Hematopoietic multipotent progenitor cell treated with erythropoietin and hydrocortisone succinate and interleukin-3 and kit ligand, for 8 days (in vitro differentiated cells): ENCODE measurements around the gene ERBB4.
A peak's percentile ranks its signal among the peaks of the same experiment; 100 is the strongest.
"Not testable (repeated sequence)": the region's sequence is repeated elsewhere in the genome, so short reads cannot be mapped to it uniquely, and the experiment has no call there.

Experiments
- DNase-seq: peaks from one replicate; pipeline ENCODE4 v3.0.0-alpha.2; 2015

Gene ERBB4

GRCh38 chr2:212193803-212194202, 344.8 kb downstream of the ERBB4 start:
- no peak for DNase-seq

GRCh38 chr2:212193056-212193455, 345.5 kb downstream of the ERBB4 start:
- no peak for DNase-seq

- not testable (repeated sequence) for DNase-seq
These were observed 347.2 kb downstream of the ERBB4 start for GRCh38 chr2:212191438-212191837.

GRCh38 chr2:212186166-212186565, 352.4 kb downstream of the ERBB4 start:
- no peak for DNase-seq

- no peak for DNase-seq
These were observed 357.0 kb downstream of the ERBB4 start for GRCh38 chr2:212181646-212182045.

GRCh38 chr2:212180408-212181083, 358.1 kb downstream of the ERBB4 start:
- no peak for DNase-seq

- no peak for DNase-seq
These were observed 360.9 kb downstream of the ERBB4 start for GRCh38 chr2:212177724-212178123.

GRCh38 chr2:212176151-212176550, 362.5 kb downstream of the ERBB4 start:
- DNase-seq = no peak

GRCh38 chr2:212173756-212174510, 364.7 kb downstream of the ERBB4 start:
- DNase-seq = no peak

GRCh38 chr2:212173331-212173730, 365.3 kb downstream of the ERBB4 start:
- DNase-seq = no peak

GRCh38 chr2:212170382-212170781, 368.2 kb downstream of the ERBB4 start:
- DNase-seq = no peak

- no peak for DNase-seq
These were observed 380.5 kb downstream of the ERBB4 start for GRCh38 chr2:212158081-212158480.

GRCh38 chr2:212157012-212157411, 381.6 kb downstream of the ERBB4 start:
- DNase-seq = no peak

- no peak for DNase-seq
These were observed 382.5 kb downstream of the ERBB4 start for GRCh38 chr2:212156088-212156487.

GRCh38 chr2:212154477-212154878, 384.1 kb downstream of the ERBB4 start:
- DNase-seq = no peak

GRCh38 chr2:212153923-212154322, 384.7 kb downstream of the ERBB4 start:
- no peak for DNase-seq

- peak; percentile 22 for DNase-seq
These were observed 390.6 kb downstream of the ERBB4 start for GRCh38 chr2:212147921-212148513.

GRCh38 chr2:212146416-212146815, 392.2 kb downstream of the ERBB4 start:
- no peak for DNase-seq

GRCh38 chr2:212145121-212145520, 393.5 kb downstream of the ERBB4 start:
- no peak for DNase-seq

GRCh38 chr2:212142631-212143030, 396.0 kb downstream of the ERBB4 start:
- DNase-seq = no peak

GRCh38 chr2:212141499-212141898, 397.1 kb downstream of the ERBB4 start:
- DNase-seq = no peak

- DNase-seq = no peak
These were observed 402.3 kb downstream of the ERBB4 start for GRCh38 chr2:212136216-212136795.

- no peak for DNase-seq
These were observed 402.9 kb downstream of the ERBB4 start for GRCh38 chr2:212135739-212136138.

- DNase-seq = no peak
These were observed 405.3 kb downstream of the ERBB4 start for GRCh38 chr2:212133337-212133736.
